Measurements from ENCODE around the gene NAV3.
A peak's percentile ranks its signal among the peaks of the same experiment; 100 is the strongest.
"Not testable (repeated sequence)": the region's sequence is repeated elsewhere in the genome, so short reads cannot be mapped to it uniquely, and the experiment has no call there.

NAV3 gene

GRCh38 chr12:78057075-78057474 lies 226.4 kb downstream of the NAV3 start:
- no peak for DNase-seq

GRCh38 chr12:78060186-78060585 lies 229.5 kb downstream of the NAV3 start:
- no peak for DNase-seq

GRCh38 chr12:78062786-78063185 lies 232.1 kb downstream of the NAV3 start:
- DNase-seq, result no peak

GRCh38 chr12:78081590-78082314 lies 251.1 kb downstream of the NAV3 start:
- no peak for DNase-seq

GRCh38 chr12:78085542-78086182 lies 255.0 kb downstream of the NAV3 start:
- DNase-seq, result no peak

GRCh38 chr12:78086553-78087362 lies 256.1 kb downstream of the NAV3 start:
- DNase-seq, result no peak

GRCh38 chr12:78087363-78087675 lies 256.6 kb downstream of the NAV3 start:
- no peak for DNase-seq

- no peak for DNase-seq
Measured at GRCh38 chr12:78088391-78088832, 257.7 kb downstream of the NAV3 start.

GRCh38 chr12:78090266-78090665 lies 259.6 kb downstream of the NAV3 start:
- DNase-seq, result no peak

- DNase-seq, result no peak
Measured at GRCh38 chr12:78095623-78096022, 264.9 kb downstream of the NAV3 start.

GRCh38 chr12:78096909-78097597 lies 266.4 kb downstream of the NAV3 start:
- peak; percentile 16 for DNase-seq

GRCh38 chr12:78099806-78100205 lies 269.1 kb downstream of the NAV3 start:
- DNase-seq, result no peak

GRCh38 chr12:78101113-78101876 lies 270.6 kb downstream of the NAV3 start:
- no peak for DNase-seq

GRCh38 chr12:78101946-78102635 lies 271.4 kb downstream of the NAV3 start:
- no peak for DNase-seq

- DNase-seq, result not testable (repeated sequence)
Measured at GRCh38 chr12:78102801-78103200, 272.1 kb downstream of the NAV3 start.

GRCh38 chr12:78115889-78116288 lies 285.2 kb downstream of the NAV3 start:
- DNase-seq, result no peak

GRCh38 chr12:78118036-78118435 lies 287.3 kb downstream of the NAV3 start:
- DNase-seq, result no peak

GRCh38 chr12:78118486-78118885 lies 287.8 kb downstream of the NAV3 start:
- no peak for DNase-seq

GRCh38 chr12:78119351-78119918 lies 288.7 kb downstream of the NAV3 start:
- no peak for DNase-seq

GRCh38 chr12:78120306-78120705 lies 289.6 kb downstream of the NAV3 start:
- DNase-seq, result no peak

- no peak for DNase-seq
Measured at GRCh38 chr12:78120866-78121560, 290.3 kb downstream of the NAV3 start.

Measured in NCI-H1092 (cell line).